NCI-H2171 treated with DMSO at 0.1 percent for 48 hours (cell line): ENCODE results near the gene LDLRAD1.
"Not testable (repeated sequence)": the region's sequence is repeated elsewhere in the genome, so short reads cannot be mapped to it uniquely, and the experiment has no call there.

Source experiments
- DNase-seq: peaks from one replicate; lab custom pipeline; 2025; lab: John Stamatoyannopoulos, UW

The LDLRAD1 gene, protein sequence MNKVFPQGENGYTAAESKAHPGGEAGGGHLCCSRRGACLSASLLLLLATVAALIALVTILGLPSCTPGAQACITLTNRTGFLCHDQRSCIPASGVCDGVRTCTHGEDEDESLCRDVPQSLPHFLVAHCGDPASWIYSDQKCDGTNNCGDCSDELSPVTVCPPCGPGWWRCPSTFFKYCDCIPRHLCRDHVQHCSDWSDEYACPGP

DNA sequence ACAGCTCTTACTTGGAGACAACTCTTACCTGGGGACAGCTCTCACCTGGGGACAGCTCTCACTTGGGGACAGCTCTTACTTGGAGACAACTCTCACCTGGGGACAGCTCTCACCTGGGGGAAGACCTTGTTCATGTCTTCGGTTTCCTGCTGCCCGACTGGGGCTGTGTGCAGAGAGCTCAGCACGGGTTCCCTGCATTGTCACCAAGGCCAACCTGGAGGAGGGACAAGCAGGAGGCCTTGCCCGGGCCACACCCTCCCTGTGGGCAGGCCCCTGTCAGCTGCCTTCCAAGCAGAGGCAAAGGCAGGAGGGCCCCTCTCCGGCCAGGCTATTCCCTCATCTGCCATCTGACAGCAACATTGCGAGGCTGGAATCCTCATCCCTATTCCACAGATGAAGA is at the start of gene LDLRAD1:
Gene LDLRAD1, minus strand, starts transcription at position 208 of the 400 bp plus-strand sequence. Its CDS starts 74 bp downstream, at position 134.
- DNase-seq: no peak

DNA sequence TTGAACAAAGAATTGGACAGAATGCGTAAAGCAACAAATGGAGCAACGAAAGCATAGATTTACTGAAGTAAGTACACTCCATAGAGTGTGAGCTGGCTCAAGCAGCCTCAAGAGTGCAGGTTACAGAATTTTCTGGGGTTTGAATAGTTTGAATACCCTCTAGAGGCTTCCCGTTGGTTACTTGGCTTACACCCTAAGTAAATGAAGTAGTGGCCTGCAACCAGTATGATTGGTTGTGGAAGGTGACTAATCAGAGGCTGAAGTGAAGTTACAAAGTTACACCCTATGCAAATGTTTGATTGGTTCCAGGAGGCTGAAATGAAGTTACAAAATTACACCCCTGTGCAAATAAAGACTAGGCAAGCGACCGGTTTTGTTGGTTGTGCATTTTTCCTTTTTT is 46.3 kb upstream of the LDLRAD1 start:
- no peak for DNase-seq

DNA sequence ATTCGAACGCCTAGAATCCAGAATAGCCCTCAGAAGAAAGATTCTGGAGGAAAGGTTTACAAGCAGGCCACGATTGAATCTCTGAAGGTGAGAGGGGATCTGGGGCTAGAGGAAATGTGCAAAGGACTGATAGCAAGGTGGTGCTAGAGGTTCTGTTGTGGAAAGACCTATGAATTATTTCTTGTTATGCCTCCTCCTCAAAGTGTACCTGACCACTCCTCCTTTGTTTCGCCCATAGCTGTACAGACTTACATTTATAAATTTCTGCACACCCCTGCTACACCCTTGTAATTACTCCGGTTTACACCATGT is 36.4 kb upstream of the LDLRAD1 start:
- DNase-seq: peak; percentile 11

DNA sequence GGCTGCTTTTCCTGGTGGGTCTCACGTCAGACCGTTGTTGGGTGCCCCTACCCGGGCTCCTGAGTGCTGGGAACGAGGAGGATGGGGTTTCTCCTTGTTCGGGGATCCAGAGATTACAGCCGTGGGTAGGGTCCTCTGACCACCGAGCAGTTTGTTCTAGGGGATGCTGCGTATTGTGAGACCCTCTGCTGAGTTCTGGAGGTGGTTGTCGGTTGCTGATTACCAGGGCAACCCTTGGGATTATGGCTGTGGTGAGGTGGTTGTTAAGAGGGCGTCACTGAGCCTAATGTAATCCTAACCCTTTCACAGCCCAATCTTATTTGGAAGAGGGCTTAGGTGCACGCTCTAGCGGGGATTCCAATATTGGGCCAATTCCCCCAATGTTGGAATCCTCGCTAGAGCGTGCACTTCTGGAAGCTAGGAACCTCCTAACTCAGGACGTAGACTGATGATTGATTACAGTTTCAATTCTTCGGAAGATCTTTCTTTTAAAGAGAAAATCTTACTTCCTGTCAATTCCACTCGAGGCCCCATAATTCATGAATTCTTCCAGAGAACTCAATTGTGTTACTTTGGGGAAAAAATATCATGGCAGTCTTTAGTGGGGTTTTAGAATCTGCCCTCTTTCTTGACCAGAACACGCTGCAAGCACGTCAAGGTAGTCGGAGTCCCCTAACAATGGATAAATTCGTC is 35.9 kb upstream of the LDLRAD1 start:
- DNase-seq: peak; percentile 55

DNA sequence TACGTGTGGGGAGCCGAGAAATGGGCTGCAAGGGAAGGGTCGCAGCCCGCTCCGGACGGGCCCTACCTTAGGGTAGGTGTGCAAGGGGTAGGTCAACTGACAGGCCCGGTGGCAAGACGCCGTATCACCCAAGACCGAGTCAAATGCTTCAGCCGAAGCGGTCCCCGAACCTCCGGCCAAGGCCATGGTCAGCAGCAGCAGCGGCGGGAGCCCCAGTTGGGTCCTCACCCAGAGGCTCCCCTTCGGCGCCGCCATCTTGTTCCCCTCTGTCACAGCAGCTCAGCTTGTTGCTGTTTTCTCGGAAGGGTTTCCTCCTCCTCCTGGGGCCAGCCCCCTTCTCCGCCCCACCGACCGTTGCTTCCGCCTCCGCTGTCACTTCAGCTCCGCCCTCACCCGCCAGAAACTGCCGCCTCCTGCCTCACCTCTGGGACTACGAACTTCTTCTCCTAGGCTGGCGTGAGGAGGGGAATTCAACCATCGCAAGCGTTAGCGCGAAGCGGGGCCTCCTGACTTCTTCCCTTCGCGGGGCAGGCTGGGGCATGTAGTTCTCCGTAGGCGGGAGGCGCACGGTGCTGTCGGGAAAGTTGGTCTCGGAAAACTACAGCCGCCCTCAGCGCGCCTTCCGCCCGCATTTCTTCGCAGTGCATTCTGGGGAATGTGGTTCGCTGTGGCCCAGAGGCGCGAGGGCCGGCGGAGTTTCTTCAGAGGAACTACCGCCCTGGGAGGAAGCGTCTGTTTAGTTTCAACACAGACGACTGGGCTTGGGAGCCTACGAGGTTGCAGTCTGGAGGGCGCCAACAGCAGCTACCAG is 35.2 kb upstream of the LDLRAD1 start, which contains the start of the genes TCEANC2 and TMEM59:
Gene TCEANC2, plus strand, starts transcription at position 675 of the 811 bp plus-strand sequence. CDS start 815 bp downstream, outside the sequence.
Gene TMEM59, minus strand, starts transcription at position 271 of the 811 bp plus-strand sequence. Its CDS starts 16 bp downstream, at position 255.
- peak; percentile 100 for DNase-seq

DNA sequence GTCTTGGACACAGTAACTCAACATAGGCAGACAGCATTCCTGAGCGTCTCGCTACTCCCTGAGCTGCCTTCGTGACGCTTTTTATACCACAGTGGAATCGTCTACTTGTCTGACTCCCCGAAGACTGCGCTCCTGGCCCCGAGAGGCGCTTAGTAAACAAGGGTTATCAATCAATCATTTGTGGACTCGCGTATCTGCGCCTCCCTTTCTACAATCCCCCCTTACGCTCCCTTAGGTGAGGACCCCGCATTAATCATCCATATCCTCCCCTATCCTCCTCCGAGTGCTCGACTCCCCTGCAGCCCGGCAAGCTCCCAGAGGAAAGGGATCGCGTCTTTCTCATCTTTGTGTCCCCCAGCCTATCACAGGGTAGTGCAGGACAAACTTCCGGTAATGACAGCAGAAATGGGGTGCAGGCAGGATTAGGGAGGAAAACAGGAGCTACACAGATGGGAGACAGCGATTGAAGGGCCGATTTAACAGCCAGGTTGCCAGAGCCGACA is 34.5 kb upstream of the LDLRAD1 start:
- peak; percentile 77 for DNase-seq

DNA sequence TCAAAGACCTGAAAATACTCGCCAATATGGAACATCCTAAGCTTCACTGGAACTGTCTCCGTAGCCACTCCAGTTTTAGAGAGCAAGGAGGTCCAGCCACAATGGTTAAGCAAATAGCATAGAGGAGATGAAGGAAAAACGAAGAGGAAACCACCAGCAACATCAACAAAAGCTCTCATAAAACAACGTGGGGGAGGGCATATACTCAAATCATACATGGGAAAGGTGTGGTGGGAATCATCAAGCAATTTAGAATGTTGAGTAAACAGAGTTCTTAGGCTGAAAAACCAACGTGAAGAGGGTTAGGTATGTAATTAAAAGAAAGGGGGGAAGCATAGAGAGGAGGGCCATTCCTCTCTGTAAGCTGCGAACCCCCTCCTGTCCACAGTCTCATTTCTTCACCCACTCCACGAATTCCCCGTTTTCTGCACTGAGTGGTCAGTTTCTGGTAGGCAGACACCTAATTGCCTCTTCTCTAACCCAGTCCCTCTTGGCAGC is 34.0 kb upstream of the LDLRAD1 start:
- no peak for DNase-seq

DNA sequence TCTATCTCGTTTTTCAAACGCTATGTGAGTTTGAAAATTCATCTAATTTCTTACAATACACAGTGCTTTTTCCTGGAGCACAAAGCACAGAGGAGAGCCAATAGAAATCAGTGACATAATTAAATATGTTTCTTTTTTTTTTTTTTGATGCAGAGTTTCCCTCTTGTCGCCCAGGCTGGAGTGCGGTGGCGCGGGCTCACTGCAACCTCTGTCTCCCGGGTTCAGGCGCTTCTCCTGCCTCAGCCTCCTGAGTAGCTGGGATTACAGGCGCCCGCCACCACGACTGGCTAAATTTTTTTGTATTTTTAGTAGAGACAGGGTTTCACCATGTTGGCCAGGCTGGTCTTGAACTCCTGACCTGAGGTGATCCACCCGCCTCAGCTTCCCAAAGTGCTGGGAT is 32.4 kb upstream of the LDLRAD1 start:
- not testable (repeated sequence) for DNase-seq

DNA sequence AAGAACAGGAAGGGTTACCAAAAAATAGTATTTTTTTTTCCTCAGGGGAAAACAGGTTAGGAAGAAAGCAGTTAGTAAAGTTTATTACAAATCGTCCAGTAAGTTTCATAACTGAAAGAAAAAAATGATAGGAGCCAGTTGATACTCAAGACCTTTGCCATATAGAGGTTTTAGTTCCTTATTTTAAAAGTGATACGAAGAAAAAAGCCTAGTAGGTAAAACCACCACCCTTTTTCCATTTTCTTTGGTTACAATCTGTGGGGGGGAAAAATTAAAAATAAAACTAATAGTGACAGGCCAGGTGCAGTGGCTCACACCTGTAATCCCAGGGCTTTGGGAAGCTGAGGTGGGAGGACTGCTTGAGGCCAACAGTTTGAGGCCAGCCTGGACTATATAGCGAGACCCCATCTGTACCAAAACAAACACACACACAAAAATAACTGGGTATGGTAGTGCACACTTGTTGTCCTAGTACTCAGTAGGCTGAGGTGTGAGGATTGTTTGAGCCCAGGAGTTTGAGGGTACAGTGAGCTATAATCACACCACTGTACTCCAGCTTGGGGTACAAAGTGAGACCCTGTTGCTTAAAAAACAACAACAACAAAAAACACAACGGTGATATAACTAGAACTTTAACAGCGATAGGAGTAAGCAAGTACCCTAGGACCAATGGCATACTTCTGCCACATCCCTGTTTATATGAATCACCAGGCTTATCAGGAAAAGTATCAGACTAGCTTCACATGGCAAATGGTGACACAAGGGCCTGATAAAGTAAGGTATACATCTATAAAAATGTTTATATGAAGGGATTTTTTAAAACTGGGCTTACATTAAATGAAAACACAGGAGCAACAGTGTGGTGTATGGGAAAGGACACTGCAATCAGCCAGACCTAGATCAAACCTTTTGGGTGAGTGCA is 29.7 kb upstream of the LDLRAD1 start:
- DNase-seq: no peak

DNA sequence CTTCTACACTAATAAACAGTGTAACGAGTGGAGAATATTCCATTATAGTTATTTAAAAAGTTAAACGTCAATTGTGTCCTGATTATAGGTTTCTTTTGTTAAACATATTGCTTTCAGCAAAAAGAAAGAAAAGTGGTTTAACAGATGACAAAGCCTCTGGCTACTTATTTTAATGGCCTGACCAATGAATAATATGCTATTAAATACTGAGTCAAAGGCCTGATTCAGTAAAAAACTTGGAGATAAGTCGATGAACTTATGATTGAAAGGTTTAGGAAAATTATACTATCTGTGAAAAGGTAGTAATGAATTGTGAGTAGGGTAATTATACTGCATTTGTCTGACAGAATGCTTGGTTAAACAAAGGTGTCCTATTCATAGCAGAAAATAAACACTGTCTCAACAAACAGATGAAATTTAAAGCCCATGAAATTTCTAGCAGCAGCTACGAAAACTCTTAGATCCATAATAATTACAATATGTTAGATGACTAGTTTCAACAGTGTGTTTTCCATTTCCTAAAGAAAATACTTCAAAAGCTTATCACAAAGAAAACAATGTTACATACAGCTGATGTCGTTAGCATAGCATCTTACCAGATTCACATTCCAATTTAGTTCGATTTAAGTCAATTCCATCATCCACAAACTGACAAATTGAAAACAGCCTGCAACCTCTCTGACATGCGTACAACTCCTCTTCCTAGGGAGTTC is 28.8 kb upstream of the LDLRAD1 start:
- no peak for DNase-seq

DNA sequence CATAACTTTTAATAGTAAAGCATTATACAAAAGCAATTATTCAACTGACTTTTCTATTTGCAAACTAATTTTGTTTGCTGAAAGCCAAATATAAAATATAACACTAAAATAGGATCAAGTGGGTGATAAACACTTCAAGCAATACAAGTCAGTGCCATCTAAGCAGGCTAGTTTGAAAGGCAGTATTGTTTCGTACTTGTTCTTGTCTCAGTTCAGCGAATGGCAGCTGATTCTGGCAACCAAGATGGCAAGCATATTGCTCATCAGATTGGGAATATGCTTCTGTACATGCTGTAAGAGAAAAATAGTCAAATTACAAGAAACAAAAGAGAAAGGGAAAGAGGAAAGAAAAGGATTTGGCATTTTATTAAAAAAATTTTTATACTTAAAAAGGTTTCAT is 27.5 kb upstream of the LDLRAD1 start:
- no peak for DNase-seq

DNA sequence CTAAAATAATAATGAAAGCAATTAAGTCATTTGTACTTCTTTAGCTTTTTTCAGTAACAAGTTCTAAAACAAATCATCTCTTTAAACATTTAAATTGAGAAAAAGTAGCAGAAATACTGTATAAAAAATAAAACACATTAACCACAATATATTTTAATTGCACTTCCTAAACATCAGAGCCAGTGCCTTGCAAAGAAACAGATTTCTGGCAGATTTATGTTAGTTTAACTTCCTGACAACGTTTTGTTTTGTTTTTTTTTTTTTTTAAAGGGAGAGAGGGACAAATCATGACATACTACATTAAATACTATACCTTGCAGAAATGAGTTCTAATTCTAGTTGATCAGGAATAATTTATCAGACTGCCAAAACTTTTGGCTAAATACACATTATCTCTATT is 23.8 kb upstream of the LDLRAD1 start:
- DNase-seq: no peak

DNA sequence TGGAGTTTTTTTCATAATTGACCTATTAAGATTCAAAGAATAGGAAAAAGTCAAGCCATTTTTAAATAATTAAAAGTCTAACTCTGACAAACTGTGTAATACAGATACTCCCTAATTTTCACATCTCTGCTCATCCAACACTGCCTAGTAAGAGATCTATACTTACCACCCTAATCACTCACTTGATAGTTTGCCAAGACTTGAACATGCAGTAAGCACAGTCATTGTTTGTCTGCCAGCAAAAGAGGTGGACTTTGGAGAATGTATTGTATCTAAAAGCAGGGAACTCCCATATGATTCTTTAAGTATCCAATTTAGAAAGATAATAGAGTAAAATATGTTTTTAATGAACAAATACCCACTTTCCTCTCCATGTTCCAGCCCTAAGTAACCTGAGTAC is 19.5 kb upstream of the LDLRAD1 start:
- DNase-seq: no peak

DNA sequence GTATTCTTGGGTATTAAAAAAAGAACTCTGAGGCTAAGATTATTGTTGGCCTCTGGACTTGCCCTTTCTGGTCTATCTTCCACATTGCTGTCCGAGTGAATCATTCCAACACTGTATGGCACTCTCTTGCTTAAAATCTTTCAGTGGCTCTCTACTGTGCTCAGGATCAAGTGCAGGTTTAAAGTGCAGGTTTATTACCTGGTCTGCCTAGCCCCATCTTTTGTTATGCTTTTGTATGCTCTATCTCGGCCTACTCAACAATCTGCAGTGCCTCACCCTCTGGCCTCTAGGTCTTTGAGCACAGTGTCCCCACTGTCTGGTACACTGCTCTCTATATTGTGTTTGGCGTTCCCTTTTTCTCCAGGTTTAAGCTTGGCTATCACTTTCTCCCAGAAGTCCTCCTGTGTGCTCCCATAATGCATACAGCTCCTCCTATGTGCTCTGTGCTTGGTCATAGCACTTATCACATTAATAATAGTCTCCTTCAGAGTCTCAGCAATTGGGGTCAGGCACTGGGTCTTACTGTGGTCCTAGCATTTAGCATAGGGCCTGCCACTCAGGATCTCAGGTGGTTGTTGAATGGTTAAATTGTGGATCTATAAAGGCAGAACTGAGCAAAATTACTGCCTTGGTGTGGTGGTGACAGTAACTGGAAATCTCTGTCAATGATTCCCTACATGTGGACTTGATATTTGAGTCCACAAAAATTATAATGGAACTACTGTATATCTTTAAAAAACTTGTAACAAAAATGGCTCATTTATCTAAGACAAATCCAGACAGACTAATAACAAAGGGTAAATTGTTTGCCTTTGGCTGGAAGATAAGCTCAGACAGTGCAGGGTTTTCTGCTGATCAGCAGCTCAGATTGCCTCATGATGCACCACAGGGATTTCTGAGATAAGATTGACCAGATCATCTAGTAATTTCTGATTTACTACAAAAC is 10.6 kb upstream of the LDLRAD1 start:
- DNase-seq: no peak

DNA sequence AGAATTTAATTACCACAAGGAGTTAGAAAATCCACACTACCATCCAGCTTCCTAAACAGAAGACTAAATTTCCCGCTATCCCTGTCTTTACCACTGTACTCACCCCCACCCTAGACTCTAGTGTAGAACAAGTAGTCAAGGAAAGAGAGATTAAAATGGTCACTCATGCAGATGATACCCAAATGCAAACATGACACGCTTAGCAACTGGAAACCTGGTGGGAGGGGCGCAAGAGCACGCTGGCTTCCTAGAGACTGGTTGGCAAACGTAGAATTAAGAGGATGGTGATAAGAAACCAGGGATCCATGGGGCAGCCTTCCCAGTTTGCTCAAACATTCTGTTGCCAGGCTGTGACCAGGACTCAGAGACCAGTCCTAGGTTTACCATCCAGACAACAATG is 9.9 kb upstream of the LDLRAD1 start:
- peak; percentile 59 for DNase-seq

DNA sequence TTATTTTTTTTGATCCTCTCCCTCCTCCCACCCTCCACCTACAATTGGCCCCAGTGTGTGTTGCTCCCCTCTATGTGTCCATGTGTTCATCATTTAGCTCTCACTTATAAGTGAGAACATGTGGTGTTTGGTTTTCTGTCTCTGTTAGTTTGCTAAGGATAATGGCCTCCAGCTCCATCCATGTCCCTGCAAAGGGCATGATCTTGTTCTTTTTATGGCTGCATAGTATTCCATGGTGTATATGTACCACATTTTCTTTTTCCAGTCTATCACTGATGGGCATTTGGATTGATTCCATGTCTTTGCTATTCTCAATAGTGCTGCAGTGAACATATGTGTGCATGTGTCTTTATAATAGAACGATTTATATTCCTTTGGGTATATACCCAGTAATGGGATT is 6.8 kb upstream of the LDLRAD1 start:
- not testable (repeated sequence) for DNase-seq

DNA sequence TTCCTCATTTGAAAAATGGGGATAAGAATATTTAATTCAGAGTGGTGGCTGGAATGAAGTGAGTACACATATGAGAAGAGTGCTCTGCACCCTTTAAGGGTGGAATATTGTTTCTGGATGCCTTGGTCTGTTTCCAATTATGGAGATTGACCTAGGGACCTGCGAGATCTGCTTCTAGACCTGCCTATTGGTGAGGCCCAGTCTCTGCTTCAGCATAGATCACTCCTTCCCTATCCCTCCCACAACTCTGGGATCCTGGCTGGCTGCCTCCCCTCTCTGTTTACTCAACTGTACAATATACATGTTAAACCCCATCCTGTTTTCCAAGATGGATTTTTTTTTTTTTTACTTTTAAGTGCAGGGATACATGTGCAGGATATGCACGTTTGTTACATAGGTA is 6.4 kb upstream of the LDLRAD1 start:
- DNase-seq: no peak

DNA sequence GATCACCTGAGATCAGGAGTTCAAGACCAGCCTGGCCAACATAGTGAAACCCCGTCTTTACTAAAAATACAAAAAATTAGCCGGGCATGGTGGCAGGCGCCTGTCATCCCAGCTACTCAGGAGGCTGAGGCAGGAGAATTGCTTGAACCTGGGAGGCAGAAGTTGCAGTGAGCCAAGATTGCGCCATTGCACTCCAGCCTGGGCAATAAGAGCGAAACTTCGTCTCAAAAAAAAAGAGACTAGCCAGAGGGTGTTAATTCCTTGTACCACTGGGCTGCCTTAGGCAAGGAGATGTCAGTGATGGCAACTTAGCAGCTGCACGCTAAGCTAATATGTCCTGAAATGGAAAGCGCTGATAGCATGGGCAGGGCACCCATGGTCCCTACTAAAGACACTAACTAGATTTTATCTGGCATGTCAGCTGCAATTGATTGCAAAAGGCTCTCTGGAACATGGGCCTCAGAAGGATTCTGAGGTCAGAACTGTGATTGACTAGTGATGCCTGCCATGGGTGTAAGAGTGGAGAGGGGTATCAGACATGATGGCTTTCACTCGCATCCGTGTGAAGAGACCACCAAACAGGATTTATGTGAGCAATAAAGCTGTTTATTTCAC is 1.7 kb upstream of the LDLRAD1 start:
- DNase-seq: not testable (repeated sequence)

DNA sequence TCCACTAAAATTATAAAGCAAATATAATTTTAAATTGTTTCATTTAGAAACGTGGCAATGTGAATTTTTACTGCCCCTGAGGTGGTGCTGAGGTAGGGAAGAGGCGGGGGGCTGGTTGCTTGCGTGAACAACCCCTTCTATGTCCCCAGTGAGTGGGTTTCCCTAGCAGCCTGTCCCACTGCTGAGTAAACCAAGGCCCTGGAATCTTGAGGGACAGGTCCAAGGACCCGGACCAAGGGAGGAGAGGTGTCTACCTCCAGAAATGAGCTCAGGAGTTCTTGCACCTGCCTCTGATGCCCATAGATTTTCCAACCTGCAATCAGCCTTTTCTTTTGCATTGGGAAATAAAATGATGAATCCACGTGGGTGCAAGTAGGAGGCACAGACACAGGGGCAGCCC is 649 bp upstream of the LDLRAD1 start:
- no peak for DNase-seq
